HG03378 (cell line): ENCODE measurements around the gene CLEC4C.

Experiments
- ATAC-seq: cut with Tn5 transposase; IDR thresholded peaks from one replicate; pipeline ENCODE4 v1.9.1; 2021; ENCODE audit warnings: mild to moderate bottlenecking, moderate library complexity; ENCODE audit not compliant: unreplicated experiment

Gene CLEC4C

GRCh38 chr12:7729746-7730145, 17.4 kb downstream of the CLEC4C start:
- ATAC-seq: no peak

- ATAC-seq: no peak
These were observed 23.2 kb downstream of the CLEC4C start for GRCh38 chr12:7723926-7724325.

- ATAC-seq: no peak
These were observed 27.0 kb downstream of the CLEC4C start for GRCh38 chr12:7719946-7720730.

- ATAC-seq: no peak
These were observed 30.8 kb downstream of the CLEC4C start for GRCh38 chr12:7716381-7716780.

- no peak for ATAC-seq
These were observed 34.2 kb downstream of the CLEC4C start for GRCh38 chr12:7712841-7713442.

- no peak for ATAC-seq
These were observed 36.0 kb downstream of the CLEC4C start, which contains the start of gene DPPA3 for GRCh38 chr12:7711133-7711532. TSS of gene DPPA3 (plus strand) at chr12:7711433. CDS start at chr12:7711571, 138 bp downstream.

GRCh38 chr12:7709969-7710675, 37.1 kb downstream of the CLEC4C start:
- no peak for ATAC-seq

GRCh38 chr12:7705846-7706245, 41.3 kb downstream of the CLEC4C start:
- ATAC-seq: no peak

GRCh38 chr12:7695566-7696197, 51.5 kb downstream of the CLEC4C start, which contains the start of gene GDF3:
TSS of gene GDF3 (minus strand) at chr12:7695775. CDS start at chr12:7695728, 47 bp downstream.
- no peak for ATAC-seq

- ATAC-seq: no peak
These were observed 52.0 kb downstream of the CLEC4C start for GRCh38 chr12:7695237-7695560.

- ATAC-seq: no peak
These were observed 52.5 kb downstream of the CLEC4C start for GRCh38 chr12:7694556-7695236.

GRCh38 chr12:7693793-7694192, 53.4 kb downstream of the CLEC4C start:
- no peak for ATAC-seq

- ATAC-seq: no peak
These were observed 65.6 kb downstream of the CLEC4C start for GRCh38 chr12:7681535-7681934.
